Measurements from ENCODE around the gene ZSWIM1. TPM values are rescaled to one million over a fixed set of nuclear protein-coding genes. Genes with fewer than 3 reads are reported as not detected.

Gene ZSWIM1
- total RNA-seq, 1 experiment from 2014 or later, result 13.2 TPM

- no TSS peak for BruUV-seq (replicated peaks)
- Histone ChIP-seq H3K27me3 (replicated peaks; ENCODE audit: insufficient read depth, low read depth, low read length, poor library complexity) (no peaks in the 10 kb centered on the region), H3K36me3 (ENCODE audit: insufficient read depth, low read length, poor library complexity, severe bottlenecking) (no peaks in the 10 kb centered on the region), H3K27ac (ENCODE audit: low read depth, low read length, poor library complexity, severe bottlenecking) (no peak overlapping the region), H3K4me3 (ENCODE audit: low read depth, low read length, poor library complexity, severe bottlenecking) (no peak overlapping the region), H3K4me1 (ENCODE audit: insufficient read depth, low read length, poor library complexity, severe bottlenecking) (no peaks in the 10 kb centered on the region), H3K9me3 (ENCODE audit: low read depth, low read length, poor library complexity, severe bottlenecking) (no peaks in the 10 kb centered on the region)
- DNase-seq (ENCODE audit: low spot score), result no peak
- CTCF ChIA-PET, result no interaction called here
- POLR2A ChIA-PET (ENCODE audit: low non-redundant PET), result interaction anchor here (0.6 kb wide), 1 partner anchor 57 kb away, joined by 4 read pairs; no protein-coding TSS in a partner anchor
- intact Hi-C loops (cut with micrococcal nuclease; ENCODE audit: unreplicated experiment), result no loop called here
- TF ChIP-seq CTCF (conservative IDR thresholded peaks at IDR 0.05; ENCODE audit: low read depth, low read length), result no peak
- TF ChIP-seq EZH2 (IDR thresholded peaks at IDR 0.05; ENCODE audit: borderline replicate concordance, low read depth, low read length, poor library complexity, severe bottlenecking), result no peak
Measured at GRCh38 chr20:45863543-45864470, 17.2 kb upstream of the ZSWIM1 start.

GRCh38 chr20:45866454-45866853, 14.6 kb upstream of the ZSWIM1 start:
- no TSS peak for BruUV-seq (replicated peaks)
- no peak for DNase-seq (ENCODE audit: low spot score)
- no peaks in the 10 kb centered on the region for H3K36me3 ChIP-seq (ENCODE audit: insufficient read depth, low read length, poor library complexity, severe bottlenecking)
- ChIA-PET POLR2A (ENCODE audit: low non-redundant PET) (no interaction called here), CTCF (no interaction called here)
- no peaks in the 10 kb centered on the region for H3K27me3 ChIP-seq (replicated peaks; ENCODE audit: insufficient read depth, low read depth, low read length, poor library complexity)
- no peaks in the 10 kb centered on the region for H3K9me3 ChIP-seq (ENCODE audit: low read depth, low read length, poor library complexity, severe bottlenecking)
- H3K4me3 ChIP-seq (ENCODE audit: low read depth, low read length, poor library complexity, severe bottlenecking), result no peak overlapping the region
- no peaks in the 10 kb centered on the region for H3K4me1 ChIP-seq (ENCODE audit: insufficient read depth, low read length, poor library complexity, severe bottlenecking)
- TF ChIP-seq EZH2 (IDR thresholded peaks at IDR 0.05; ENCODE audit: borderline replicate concordance, low read depth, low read length, poor library complexity, severe bottlenecking), result no peak
- no peak for TF ChIP-seq CTCF (conservative IDR thresholded peaks at IDR 0.05; ENCODE audit: low read depth, low read length)
- no peak overlapping the region for H3K27ac ChIP-seq (ENCODE audit: low read depth, low read length, poor library complexity, severe bottlenecking)
- intact Hi-C loops (cut with micrococcal nuclease; ENCODE audit: unreplicated experiment), result no loop called here

- H3K4me3 ChIP-seq (ENCODE audit: low read depth, low read length, poor library complexity, severe bottlenecking), result no peak overlapping the region
- intact Hi-C loops (cut with micrococcal nuclease; ENCODE audit: unreplicated experiment), result no loop called here
- H3K27me3 ChIP-seq (replicated peaks; ENCODE audit: insufficient read depth, low read depth, low read length, poor library complexity), result no peaks in the 10 kb centered on the region
- no peaks in the 10 kb centered on the region for H3K9me3 ChIP-seq (ENCODE audit: low read depth, low read length, poor library complexity, severe bottlenecking)
- no peak for TF ChIP-seq CTCF (conservative IDR thresholded peaks at IDR 0.05; ENCODE audit: low read depth, low read length)
- TF ChIP-seq EZH2 (IDR thresholded peaks at IDR 0.05; ENCODE audit: borderline replicate concordance, low read depth, low read length, poor library complexity, severe bottlenecking), result no peak
- H3K27ac ChIP-seq (ENCODE audit: low read depth, low read length, poor library complexity, severe bottlenecking), result no peak overlapping the region
- H3K36me3 ChIP-seq (ENCODE audit: insufficient read depth, low read length, poor library complexity, severe bottlenecking), result no peaks in the 10 kb centered on the region
- POLR2A ChIA-PET (ENCODE audit: low non-redundant PET), result no interaction called here
- no TSS peak for BruUV-seq (replicated peaks)
- no peaks in the 10 kb centered on the region for H3K4me1 ChIP-seq (ENCODE audit: insufficient read depth, low read length, poor library complexity, severe bottlenecking)
- CTCF ChIA-PET, result no interaction called here
- DNase-seq (ENCODE audit: low spot score), result no peak
Measured at GRCh38 chr20:45867136-45867818, 13.8 kb upstream of the ZSWIM1 start.

Data from A673 (cell line).